HEK293 (cell line): ENCODE data around the gene STK24.

Experiments
- CTCF ChIA-PET: fragments of 350-600 bp; formaldehyde crosslinking; extraction: SDS; loops from one replicate; lab custom pipeline; 2021; ENCODE audit warnings: antibody characterized with exemption; lab: Yijun Ruan, JAX
- POLR2A ChIA-PET: fragments of 300-600 bp; formaldehyde crosslinking; extraction: SDS; loops from one replicate; lab custom pipeline; 2020; ENCODE audit warnings: antibody characterized with exemption, inconsistent platforms; lab: Yijun Ruan, JAX
- H3K27ac ChIP-seq: fragments of 200-500 bp; sonication (Bioruptor generic); 2 replicates; pipeline ENCODE4 v1.5.1; 2014; ENCODE audit warnings: low read depth, low read length, control low read depth, inconsistent platforms; ENCODE audit errors: extremely low read depth
- H3K36me3 ChIP-seq, 2 experiments: fragments of 200-500 bp in 1 of 2; sonication (Bioruptor generic) in 1 of 2; 1 replicate in 1 of 2; 2 replicates in 1 of 2; pipeline ENCODE4 v1.5.1; 2014 to 2017; ENCODE audit warnings: inconsistent platforms in 2 of 2, low read length in 2 of 2; ENCODE audit not compliant: control insufficient read depth in 2 of 2, insufficient read depth in 1 of 2
- H3K4me1 ChIP-seq: fragments of 200-500 bp; sonication (Bioruptor generic); 2 replicates; pipeline ENCODE4 v1.5.1; 2014; ENCODE audit warnings: mild to moderate bottlenecking, low read length, inconsistent platforms; ENCODE audit not compliant: control insufficient read depth, insufficient read depth
- H3K4me3 ChIP-seq: 2 replicates; pipeline ENCODE4 v1.5.1; 2011; ENCODE audit warnings: low read depth, mild to moderate bottlenecking, control low read depth, low read length, moderate library complexity
- H3K9me3 ChIP-seq: fragments of 200-500 bp; sonication (Bioruptor generic); 2 replicates; pipeline ENCODE4 v1.5.1; 2014; ENCODE audit warnings: low read depth, low read length, inconsistent platforms; ENCODE audit not compliant: control insufficient read depth, insufficient read depth
- BCL11B ChIP-seq: fragments of 450-650 bp; formaldehyde crosslinking; IDR thresholded peaks from 2 replicates; pipeline ENCODE4 v1.5.1; 2016; ENCODE audit warnings: low read depth, missing biosample characterization, missing genetic modification characterization
- CTCF ChIP-seq: fragments of 450-650 bp; formaldehyde crosslinking; IDR thresholded peaks from 2 replicates; pipeline ENCODE4 v1.5.1; 2016; ENCODE audit warnings: missing biosample characterization, missing genetic modification characterization
- GFI1B ChIP-seq: fragments of 450-650 bp; formaldehyde crosslinking; IDR thresholded peaks from 2 replicates; pipeline ENCODE4 v1.5.1; 2016; ENCODE audit warnings: missing biosample characterization, missing genetic modification characterization
- REST ChIP-seq: fragments of 450-650 bp; formaldehyde crosslinking; IDR thresholded peaks from 2 replicates; pipeline ENCODE4 v1.5.1; 2016; ENCODE audit warnings: missing biosample characterization, missing genetic modification characterization
- SP7 ChIP-seq: fragments of 450-650 bp; formaldehyde crosslinking; IDR thresholded peaks from 2 replicates; pipeline ENCODE4 v1.5.1; 2016; ENCODE audit warnings: missing biosample characterization, missing genetic modification characterization
- ZBTB17 ChIP-seq: fragments of 450-650 bp; formaldehyde crosslinking; IDR thresholded peaks from 2 replicates; pipeline ENCODE4 v1.5.1; 2016; ENCODE audit warnings: missing biosample characterization, missing genetic modification characterization
- ZBTB48 ChIP-seq: fragments of 450-650 bp; formaldehyde crosslinking; IDR thresholded peaks from 2 replicates; pipeline ENCODE4 v1.5.1; 2016; ENCODE audit warnings: missing biosample characterization, missing genetic modification characterization
- ZNF133 ChIP-seq: fragments of 450-650 bp; formaldehyde crosslinking; IDR thresholded peaks from 2 replicates; pipeline ENCODE4 v1.5.1; 2016; ENCODE audit warnings: missing biosample characterization, missing genetic modification characterization
- ZNF24 ChIP-seq: fragments of 450-650 bp; formaldehyde crosslinking; IDR thresholded peaks from 2 replicates; pipeline ENCODE4 v1.5.1; 2016; ENCODE audit warnings: missing biosample characterization, missing genetic modification characterization
- ZNF335 ChIP-seq: fragments of 450-650 bp; formaldehyde crosslinking; conservative IDR thresholded peaks from 2 replicates; pipeline ENCODE4 v1.5.1; 2016; ENCODE audit warnings: missing biosample characterization, missing genetic modification characterization
- ZNF530 ChIP-seq: fragments of 450-650 bp; formaldehyde crosslinking; IDR thresholded peaks from 2 replicates; pipeline ENCODE4 v1.5.1; 2016; ENCODE audit warnings: low read depth, missing biosample characterization, missing genetic modification characterization
- ZNF645 ChIP-seq: fragments of 450-650 bp; formaldehyde crosslinking; IDR thresholded peaks from 2 replicates; pipeline ENCODE4; 2016; ENCODE audit warnings: missing biosample characterization, missing genetic modification characterization
- ZNF785 ChIP-seq: fragments of 450-650 bp; formaldehyde crosslinking; IDR thresholded peaks from 2 replicates; pipeline ENCODE4 v1.5.1; 2016; ENCODE audit warnings: missing biosample characterization, missing genetic modification characterization
- ZSCAN16 ChIP-seq: fragments of 450-650 bp; formaldehyde crosslinking; IDR thresholded peaks from 2 replicates; pipeline ENCODE4 v1.5.1; 2016; ENCODE audit warnings: missing biosample characterization, missing genetic modification characterization
- ZSCAN30 ChIP-seq: fragments of 450-650 bp; IDR thresholded peaks from 2 replicates; pipeline ENCODE4 v1.5.1; 2018; ENCODE audit warnings: missing biosample characterization, mild to moderate bottlenecking, missing genetic modification characterization, moderate library complexity
- TF ChIP-seq, protein P1 (sequence below): fragments of 450-650 bp; IDR thresholded peaks from 2 replicates; pipeline ENCODE4 v1.5.1; 2018; ENCODE audit warnings: missing biosample characterization, mild to moderate bottlenecking, missing genetic modification characterization
- TF ChIP-seq, protein P2 (sequence below): fragments of 450-650 bp; formaldehyde crosslinking; IDR thresholded peaks from 2 replicates; pipeline ENCODE4 v1.5.0; 2017; ENCODE audit warnings: missing biosample characterization, missing genetic modification characterization, borderline replicate concordance
- TF ChIP-seq, protein P3 (sequence below): fragments of 450-650 bp; formaldehyde crosslinking; IDR thresholded peaks from 2 replicates; pipeline ENCODE4 v1.5.1; 2017; ENCODE audit warnings: missing biosample characterization, missing genetic modification characterization

Gene STK24

GRCh38 chr13:98584668-98585397, 7.9 kb upstream of the STK24 start:
- Histone ChIP-seq H3K4me1 (0 out of 2 replicates have a peak, but pooled peaks cover 5% of the 10 kb centered on the region), H3K4me3 (no peak overlapping the region), H3K36me3 (no peaks in the 10 kb centered on the region), H3K27ac (no peak overlapping the region)
- CTCF ChIA-PET = no interaction called here
- POLR2A ChIA-PET = no interaction called here
- TF ChIP-seq SP7 (peak; percentile 64; the same call in 1 of the 2 replicates), ZSCAN16 (tag by site-specific recombination) (no peak), ZSCAN30 (tag by site-specific recombination) (no peak), ZNF785 (tag by site-specific recombination) (no peak), REST (no peak), GFI1B (tag by site-specific recombination) (no peak), ZNF133 (tag by site-specific recombination) (no peak), BCL11B (no peak), ZBTB17 (peak; percentile 41; the same call in 1 of the 2 replicates), CTCF (tag by site-specific recombination) (no peak), ZBTB48 (tag by site-specific recombination) (no peak), ZNF335 (tag by site-specific recombination) (no peak)
- TF ChIP-seq, protein P1, sequence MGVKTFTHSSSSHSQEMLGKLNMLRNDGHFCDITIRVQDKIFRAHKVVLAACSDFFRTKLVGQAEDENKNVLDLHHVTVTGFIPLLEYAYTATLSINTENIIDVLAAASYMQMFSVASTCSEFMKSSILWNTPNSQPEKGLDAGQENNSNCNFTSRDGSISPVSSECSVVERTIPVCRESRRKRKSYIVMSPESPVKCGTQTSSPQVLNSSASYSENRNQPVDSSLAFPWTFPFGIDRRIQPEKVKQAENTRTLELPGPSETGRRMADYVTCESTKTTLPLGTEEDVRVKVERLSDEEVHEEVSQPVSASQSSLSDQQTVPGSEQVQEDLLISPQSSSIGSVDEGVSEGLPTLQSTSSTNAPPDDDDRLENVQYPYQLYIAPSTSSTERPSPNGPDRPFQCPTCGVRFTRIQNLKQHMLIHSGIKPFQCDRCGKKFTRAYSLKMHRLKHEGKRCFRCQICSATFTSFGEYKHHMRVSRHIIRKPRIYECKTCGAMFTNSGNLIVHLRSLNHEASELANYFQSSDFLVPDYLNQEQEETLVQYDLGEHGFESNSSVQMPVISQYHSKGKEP (tag by site-specific recombination) = peak; percentile 50; the same call in 1 of the 2 replicates
- TF ChIP-seq, all 188 proteins: peak for 3
- H3K9me3 ChIP-seq = no peaks in the 10 kb centered on the region

- Histone ChIP-seq H3K9me3 (no peaks in the 10 kb centered on the region), H3K27ac (no peak overlapping the region), H3K4me1 (0 out of 2 replicates have a peak, but pooled peaks cover 5% of the 10 kb centered on the region), H3K4me3 (no peak overlapping the region), H3K36me3 (no peaks in the 10 kb centered on the region)
- ChIA-PET POLR2A (interaction anchor here (0.8 kb wide), 1 partner anchor 17 kb away, joined by 3 read pairs; no protein-coding TSS in a partner anchor), CTCF (interaction anchor here (0.9 to 2.6 kb wide), 5 partner anchors 26 to 138 kb away, joined by 3 to 13 read pairs (median 4); no protein-coding TSS in a partner anchor)
- no peak for TF ChIP-seq ZNF645 (tag by site-specific recombination)
- TF ChIP-seq, protein P2, sequence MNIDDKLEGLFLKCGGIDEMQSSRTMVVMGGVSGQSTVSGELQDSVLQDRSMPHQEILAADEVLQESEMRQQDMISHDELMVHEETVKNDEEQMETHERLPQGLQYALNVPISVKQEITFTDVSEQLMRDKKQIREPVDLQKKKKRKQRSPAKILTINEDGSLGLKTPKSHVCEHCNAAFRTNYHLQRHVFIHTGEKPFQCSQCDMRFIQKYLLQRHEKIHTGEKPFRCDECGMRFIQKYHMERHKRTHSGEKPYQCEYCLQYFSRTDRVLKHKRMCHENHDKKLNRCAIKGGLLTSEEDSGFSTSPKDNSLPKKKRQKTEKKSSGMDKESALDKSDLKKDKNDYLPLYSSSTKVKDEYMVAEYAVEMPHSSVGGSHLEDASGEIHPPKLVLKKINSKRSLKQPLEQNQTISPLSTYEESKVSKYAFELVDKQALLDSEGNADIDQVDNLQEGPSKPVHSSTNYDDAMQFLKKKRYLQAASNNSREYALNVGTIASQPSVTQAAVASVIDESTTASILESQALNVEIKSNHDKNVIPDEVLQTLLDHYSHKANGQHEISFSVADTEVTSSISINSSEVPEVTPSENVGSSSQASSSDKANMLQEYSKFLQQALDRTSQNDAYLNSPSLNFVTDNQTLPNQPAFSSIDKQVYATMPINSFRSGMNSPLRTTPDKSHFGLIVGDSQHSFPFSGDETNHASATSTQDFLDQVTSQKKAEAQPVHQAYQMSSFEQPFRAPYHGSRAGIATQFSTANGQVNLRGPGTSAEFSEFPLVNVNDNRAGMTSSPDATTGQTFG = no peak
- no peak for TF ChIP-seq ZNF530
- TF ChIP-seq, protein P3, sequence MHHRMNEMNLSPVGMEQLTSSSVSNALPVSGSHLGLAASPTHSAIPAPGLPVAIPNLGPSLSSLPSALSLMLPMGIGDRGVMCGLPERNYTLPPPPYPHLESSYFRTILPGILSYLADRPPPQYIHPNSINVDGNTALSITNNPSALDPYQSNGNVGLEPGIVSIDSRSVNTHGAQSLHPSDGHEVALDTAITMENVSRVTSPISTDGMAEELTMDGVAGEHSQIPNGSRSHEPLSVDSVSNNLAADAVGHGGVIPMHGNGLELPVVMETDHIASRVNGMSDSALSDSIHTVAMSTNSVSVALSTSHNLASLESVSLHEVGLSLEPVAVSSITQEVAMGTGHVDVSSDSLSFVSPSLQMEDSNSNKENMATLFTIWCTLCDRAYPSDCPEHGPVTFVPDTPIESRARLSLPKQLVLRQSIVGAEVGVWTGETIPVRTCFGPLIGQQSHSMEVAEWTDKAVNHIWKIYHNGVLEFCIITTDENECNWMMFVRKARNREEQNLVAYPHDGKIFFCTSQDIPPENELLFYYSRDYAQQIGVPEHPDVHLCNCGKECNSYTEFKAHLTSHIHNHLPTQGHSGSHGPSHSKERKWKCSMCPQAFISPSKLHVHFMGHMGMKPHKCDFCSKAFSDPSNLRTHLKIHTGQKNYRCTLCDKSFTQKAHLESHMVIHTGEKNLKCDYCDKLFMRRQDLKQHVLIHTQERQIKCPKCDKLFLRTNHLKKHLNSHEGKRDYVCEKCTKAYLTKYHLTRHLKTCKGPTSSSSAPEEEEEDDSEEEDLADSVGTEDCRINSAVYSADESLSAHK (tag by site-specific recombination) = no peak
- TF ChIP-seq ZNF24 (tag by site-specific recombination) = no peak
Observed at GRCh38 chr13:98582947-98583346, 6.0 kb upstream of the STK24 start.
